ENCODE measurements around the gene PLA2G4B.

PLA2G4B gene

DNA sequence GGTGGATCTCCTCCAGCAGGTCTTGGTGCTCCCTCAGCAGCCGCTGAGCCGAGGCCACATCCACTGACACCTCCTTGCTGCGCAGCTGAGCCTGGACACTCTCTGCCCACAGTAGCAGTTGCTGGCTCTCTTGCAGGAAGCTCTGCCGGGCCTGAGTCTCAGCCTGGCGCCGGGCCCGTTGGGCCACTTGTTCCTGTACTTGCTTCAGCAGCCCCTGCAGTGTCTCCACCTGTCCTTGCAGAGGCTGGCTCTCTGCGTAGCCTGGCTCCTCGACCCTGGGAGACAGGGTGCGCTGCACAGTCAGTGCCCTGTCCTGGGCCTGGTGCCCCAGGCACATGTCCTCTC is 39.7 kb downstream of the PLA2G4B start:
- no peak for DNase-seq (ENCODE audit: low spot score)
- in situ Hi-C loops (cut with MboI; ENCODE audit: low pct_unique_long_range_greater_than_20kb, low sequenced_read_pairs, unreplicated experiment), result no loop called here
- TF ChIP-seq CTCF (IDR thresholded peaks at IDR 0.05; ENCODE audit: extremely low read depth, insufficient read depth, missing control alignments), result no peak

DNA sequence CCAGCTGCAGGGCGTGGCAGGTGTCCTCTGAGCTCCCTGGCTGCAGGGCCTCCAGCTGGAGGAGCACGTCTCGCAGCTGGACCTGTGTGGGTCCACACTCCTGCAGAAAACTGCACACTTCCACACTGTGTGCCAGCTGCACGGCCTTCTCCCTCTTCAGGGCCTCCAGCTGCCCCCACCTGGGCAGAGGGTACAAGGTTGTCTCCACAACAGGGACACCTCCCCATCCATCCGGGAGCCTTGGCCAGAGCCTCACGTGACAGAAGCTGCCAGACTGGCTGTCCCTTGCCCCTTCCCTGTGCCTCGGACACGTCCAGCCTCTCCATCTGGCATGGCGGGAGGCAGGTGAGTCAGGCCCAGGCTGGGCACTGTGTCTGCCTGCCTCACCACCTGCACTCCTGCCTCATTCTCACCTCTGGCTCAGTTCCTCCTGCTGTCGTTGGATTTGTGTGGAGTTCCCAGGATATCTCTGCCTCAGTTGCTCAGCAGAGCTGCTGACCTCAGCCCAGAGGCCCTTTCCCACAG is 40.7 kb downstream of the PLA2G4B start:
- DNase-seq (ENCODE audit: low spot score), result no peak
- in situ Hi-C loops (cut with MboI; ENCODE audit: low pct_unique_long_range_greater_than_20kb, low sequenced_read_pairs, unreplicated experiment), result no loop called here
- TF ChIP-seq CTCF (IDR thresholded peaks at IDR 0.05; ENCODE audit: extremely low read depth, insufficient read depth, missing control alignments), result no peak

DNA sequence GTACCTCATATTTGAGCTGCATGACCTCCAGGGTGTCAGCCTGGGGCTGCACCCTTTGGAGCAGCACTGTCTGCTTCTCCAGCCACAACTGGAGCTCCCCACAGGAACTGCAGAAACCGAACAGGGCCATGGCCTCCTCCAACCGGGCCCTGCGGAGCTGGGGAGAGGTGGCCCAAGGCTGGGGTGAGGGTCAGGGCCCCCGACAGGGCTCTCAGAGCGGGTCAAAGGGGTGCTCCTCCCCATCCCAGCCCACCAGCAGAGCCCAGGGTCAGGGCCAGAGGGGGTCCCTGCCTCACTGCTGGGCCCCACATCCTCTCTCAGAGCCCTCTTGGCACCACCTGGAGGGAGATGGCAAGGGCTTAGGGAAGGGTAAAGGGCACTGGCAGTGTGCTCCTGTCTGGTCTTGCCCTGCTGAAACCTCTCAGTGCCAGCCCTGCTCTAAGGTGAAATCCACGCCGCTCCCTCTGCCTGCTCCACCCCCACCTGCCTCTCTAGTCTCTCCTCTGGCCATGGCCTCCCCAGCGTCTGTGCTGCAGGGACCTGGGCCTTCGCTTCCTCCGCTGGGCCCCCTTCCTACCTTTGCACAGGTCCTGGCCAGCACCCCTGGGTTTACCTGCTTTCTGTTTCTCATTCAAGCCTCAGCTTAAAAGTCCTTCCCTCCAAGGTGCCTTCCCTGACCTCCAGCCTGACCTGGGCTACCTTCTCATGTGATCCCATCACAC is 41.7 kb downstream of the PLA2G4B start:
- no peak for DNase-seq (ENCODE audit: low spot score)
- in situ Hi-C loops (cut with MboI; ENCODE audit: low pct_unique_long_range_greater_than_20kb, low sequenced_read_pairs, unreplicated experiment), result no loop called here
- no peak for TF ChIP-seq CTCF (IDR thresholded peaks at IDR 0.05; ENCODE audit: extremely low read depth, insufficient read depth, missing control alignments)

DNA sequence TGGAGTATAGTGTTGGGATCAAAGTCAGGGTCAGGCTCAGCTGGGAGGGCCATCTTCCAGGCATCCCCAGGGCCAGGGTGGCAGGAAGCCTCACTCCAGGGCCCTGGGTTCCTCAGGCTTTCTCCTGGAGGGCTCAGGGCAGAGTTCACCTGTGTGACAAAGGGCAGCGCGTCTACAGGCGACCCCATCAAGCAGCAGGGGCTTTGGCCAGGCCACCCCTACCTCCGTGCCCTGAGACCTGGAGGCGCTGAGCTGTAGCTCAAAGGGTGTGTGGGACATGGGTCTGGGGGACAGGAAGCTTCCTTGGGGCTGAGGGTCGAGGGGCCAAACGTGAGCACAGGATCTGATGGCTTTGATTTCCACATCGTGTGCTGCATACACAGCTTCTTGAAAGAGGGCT is 42.4 kb downstream of the PLA2G4B start:
- in situ Hi-C loops (cut with MboI; ENCODE audit: low pct_unique_long_range_greater_than_20kb, low sequenced_read_pairs, unreplicated experiment), result no loop called here
- no peak for DNase-seq (ENCODE audit: low spot score)
- TF ChIP-seq CTCF (IDR thresholded peaks at IDR 0.05; ENCODE audit: extremely low read depth, insufficient read depth, missing control alignments), result no peak

- in situ Hi-C loops (cut with MboI; ENCODE audit: low pct_unique_long_range_greater_than_20kb, low sequenced_read_pairs, unreplicated experiment), result no loop called here
- no peak for TF ChIP-seq CTCF (IDR thresholded peaks at IDR 0.05; ENCODE audit: extremely low read depth, insufficient read depth, missing control alignments)
- DNase-seq (ENCODE audit: low spot score), result no peak
Measured at GRCh38 chr15:41881550-41881919, 42.9 kb downstream of the PLA2G4B start.

GRCh38 chr15:41881920-41882688 is 43.5 kb downstream of the PLA2G4B start:
- no peak for DNase-seq (ENCODE audit: low spot score)
- in situ Hi-C loops (cut with MboI; ENCODE audit: low pct_unique_long_range_greater_than_20kb, low sequenced_read_pairs, unreplicated experiment), result no loop called here
- TF ChIP-seq CTCF (IDR thresholded peaks at IDR 0.05; ENCODE audit: extremely low read depth, insufficient read depth, missing control alignments), result no peak

All from GM13977 (cell line).